ENCODE measurements around the gene H19.

DNA sequence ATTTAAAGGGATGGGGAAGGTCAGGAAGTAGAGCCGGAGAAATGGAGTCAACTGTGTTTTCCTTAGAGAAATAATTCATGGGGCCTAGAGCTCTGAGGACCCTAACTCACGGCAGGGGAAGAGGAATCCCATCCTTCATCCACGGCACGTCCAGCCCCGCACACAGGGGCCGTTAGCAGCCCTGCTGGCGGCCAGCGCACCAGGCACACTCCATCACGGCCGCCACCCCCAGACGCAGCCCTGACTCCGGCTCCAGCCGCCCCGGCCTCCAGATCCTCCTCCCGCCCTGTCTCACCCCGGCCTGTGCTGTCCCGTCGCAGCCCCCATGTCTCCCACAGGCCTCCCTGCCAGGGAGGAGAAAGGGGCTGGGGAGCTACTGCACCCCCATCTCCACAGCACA, 39.3 kb downstream of the H19 start:
- no peak for TF ChIP-seq SP1 (IDR thresholded peaks at IDR 0.05)
- TF ChIP-seq, protein P1, sequence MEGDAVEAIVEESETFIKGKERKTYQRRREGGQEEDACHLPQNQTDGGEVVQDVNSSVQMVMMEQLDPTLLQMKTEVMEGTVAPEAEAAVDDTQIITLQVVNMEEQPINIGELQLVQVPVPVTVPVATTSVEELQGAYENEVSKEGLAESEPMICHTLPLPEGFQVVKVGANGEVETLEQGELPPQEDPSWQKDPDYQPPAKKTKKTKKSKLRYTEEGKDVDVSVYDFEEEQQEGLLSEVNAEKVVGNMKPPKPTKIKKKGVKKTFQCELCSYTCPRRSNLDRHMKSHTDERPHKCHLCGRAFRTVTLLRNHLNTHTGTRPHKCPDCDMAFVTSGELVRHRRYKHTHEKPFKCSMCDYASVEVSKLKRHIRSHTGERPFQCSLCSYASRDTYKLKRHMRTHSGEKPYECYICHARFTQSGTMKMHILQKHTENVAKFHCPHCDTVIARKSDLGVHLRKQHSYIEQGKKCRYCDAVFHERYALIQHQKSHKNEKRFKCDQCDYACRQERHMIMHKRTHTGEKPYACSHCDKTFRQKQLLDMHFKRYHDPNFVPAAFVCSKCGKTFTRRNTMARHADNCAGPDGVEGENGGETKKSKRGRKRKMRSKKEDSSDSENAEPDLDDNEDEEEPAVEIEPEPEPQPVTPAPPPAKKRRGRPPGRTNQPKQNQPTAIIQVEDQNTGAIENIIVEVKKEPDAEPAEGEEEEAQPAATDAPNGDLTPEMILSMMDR (IDR thresholded peaks at IDR 0.05; ENCODE audit: low read depth, low read length, missing input control) = no peak
